ENCODE data around the gene STARD7. TPM values are rescaled to one million over a fixed set of nuclear protein-coding genes. Genes with fewer than 3 reads are reported as not detected.
A peak's percentile ranks its signal among the peaks of the same experiment; 100 is the strongest.

STARD7 gene
- total RNA-seq, 1 donor from 2014 or later: 158 TPM

DNA sequence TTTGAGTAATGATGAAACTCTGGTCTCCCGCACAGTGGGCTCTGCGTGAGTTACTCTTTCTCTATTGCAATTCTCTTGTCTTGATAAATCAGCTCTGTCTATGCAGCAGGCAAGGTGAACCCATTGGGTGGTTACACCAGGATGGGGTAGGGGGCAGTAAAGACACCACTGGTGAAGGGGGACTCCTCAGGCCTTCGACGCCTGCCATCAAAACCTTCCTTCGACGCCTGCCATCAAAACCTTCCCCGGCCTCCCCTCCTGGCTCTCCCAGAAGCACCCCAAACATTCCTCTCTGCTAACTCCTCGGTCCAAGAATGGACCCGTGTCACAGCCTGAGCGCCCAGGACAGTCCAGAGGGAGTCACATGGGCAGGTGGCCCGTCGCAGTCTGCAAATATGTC lies 4.8 kb upstream of the STARD7 start:
- H3K9me3 Mint-ChIP-seq: no peaks in the 10 kb centered on the region
- POLR2A ChIA-PET: interaction anchor here (0.7 to 1.0 kb wide), 3 partner anchors 12 to 51 kb away, joined by 3 to 8 read pairs (median 3); no protein-coding TSS in a partner anchor
- no peaks in the 10 kb centered on the region for H3K27me3 Mint-ChIP-seq
- DNase-seq (no peak), ATAC-seq (ENCODE audit: low read depth) (no peak)
- no peak overlapping the region for H3K4me3 Mint-ChIP-seq
- no peaks in the 10 kb centered on the region for H3K36me3 Mint-ChIP-seq (ENCODE audit: low read depth)
- H3K27ac Mint-ChIP-seq: no peak overlapping the region
- intact Hi-C loops (cut with micrococcal nuclease): no loop called here
- TF ChIP-seq, protein P1, sequence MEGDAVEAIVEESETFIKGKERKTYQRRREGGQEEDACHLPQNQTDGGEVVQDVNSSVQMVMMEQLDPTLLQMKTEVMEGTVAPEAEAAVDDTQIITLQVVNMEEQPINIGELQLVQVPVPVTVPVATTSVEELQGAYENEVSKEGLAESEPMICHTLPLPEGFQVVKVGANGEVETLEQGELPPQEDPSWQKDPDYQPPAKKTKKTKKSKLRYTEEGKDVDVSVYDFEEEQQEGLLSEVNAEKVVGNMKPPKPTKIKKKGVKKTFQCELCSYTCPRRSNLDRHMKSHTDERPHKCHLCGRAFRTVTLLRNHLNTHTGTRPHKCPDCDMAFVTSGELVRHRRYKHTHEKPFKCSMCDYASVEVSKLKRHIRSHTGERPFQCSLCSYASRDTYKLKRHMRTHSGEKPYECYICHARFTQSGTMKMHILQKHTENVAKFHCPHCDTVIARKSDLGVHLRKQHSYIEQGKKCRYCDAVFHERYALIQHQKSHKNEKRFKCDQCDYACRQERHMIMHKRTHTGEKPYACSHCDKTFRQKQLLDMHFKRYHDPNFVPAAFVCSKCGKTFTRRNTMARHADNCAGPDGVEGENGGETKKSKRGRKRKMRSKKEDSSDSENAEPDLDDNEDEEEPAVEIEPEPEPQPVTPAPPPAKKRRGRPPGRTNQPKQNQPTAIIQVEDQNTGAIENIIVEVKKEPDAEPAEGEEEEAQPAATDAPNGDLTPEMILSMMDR (IDR thresholded peaks at IDR 0.05): no peak
- H3K4me1 Mint-ChIP-seq: peaks cover 37% of the 10 kb centered on the region
- CTCF ChIA-PET: interaction anchor here (1.1 kb wide), 2 partner anchors 47 to 51 kb away, joined by 3 to 4 read pairs; no protein-coding TSS in a partner anchor

DNA sequence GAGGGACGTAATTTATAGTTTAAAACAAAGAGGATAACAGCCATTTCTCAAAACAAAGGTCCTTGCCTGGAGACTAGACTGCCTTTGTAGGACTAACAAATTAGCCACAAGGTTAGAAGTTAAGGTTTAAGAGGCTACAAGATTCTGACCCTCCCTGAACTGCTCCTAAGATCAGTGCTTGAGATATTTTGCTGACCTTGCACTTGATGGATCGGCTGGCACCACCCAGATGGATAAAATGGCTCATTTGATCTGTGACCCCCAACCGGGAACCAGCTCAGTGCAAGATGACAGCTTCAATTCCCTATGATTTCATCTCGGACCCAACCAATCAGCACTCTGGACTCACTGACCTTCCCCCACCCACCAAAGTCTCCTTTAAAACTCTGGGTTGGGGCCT lies 3.7 kb upstream of the STARD7 start:
- POLR2A ChIA-PET: interaction anchor here (1.0 kb wide), 1 partner anchor 53 kb away, joined by 3 read pairs; no protein-coding TSS in a partner anchor

DNA sequence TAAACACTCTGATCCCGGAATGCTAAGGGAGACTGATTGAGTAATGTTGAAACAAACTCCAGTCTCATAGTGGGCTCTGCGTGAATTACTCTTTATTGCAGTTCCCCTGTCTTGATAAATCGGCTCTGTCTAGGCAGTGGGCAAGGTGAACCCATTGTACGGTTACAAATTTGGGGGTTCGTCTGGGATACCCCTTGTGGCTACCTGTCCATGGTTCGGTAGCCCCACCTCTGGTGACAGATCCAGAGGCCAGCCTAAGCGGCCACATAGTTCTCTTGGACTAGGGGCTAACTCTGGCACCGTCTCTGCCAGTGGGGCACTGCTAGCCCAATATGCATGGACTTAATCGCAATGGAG lies 1.1 kb upstream of the STARD7 start:
- intact Hi-C loops (cut with micrococcal nuclease): loop anchor here (2.0 kb wide), 4 partner anchors 15 to 329 kb away; no protein-coding TSS in a partner anchor
- H3K4me1 Mint-ChIP-seq: peaks cover 64% of the 10 kb centered on the region
- DNase-seq: no peak
- H3K27me3 Mint-ChIP-seq: no peaks in the 10 kb centered on the region
- POLR2A ChIA-PET: interaction anchor here (1.5 to 3.6 kb wide), 14 partner anchors 8 to 318 kb away, joined by 5 to 63 read pairs (median 21); partner anchors contain the start of genes CIAO1, DUSP2 and TMEM127
- peak overlapping the region; percentile 65 for H3K27ac Mint-ChIP-seq
- H3K4me3 Mint-ChIP-seq: peak overlapping the region; percentile 92
- no peak for ATAC-seq (ENCODE audit: low read depth)
- H3K9me3 Mint-ChIP-seq: no peaks in the 10 kb centered on the region
- TF ChIP-seq, protein P1 (IDR thresholded peaks at IDR 0.05): no peak
- H3K36me3 Mint-ChIP-seq (ENCODE audit: low read depth): peaks cover 21% of the 10 kb centered on the region
- CTCF ChIA-PET: no interaction called here

More for the DNA sequence above, 3.7 kb upstream of the STARD7 start:
- Mint-ChIP-seq H3K9me3 (no peaks in the 10 kb centered on the region), H3K27ac (no peak overlapping the region), H3K36me3 (ENCODE audit: low read depth) (peaks cover 7% of the 10 kb centered on the region), H3K4me1 (peaks cover 42% of the 10 kb centered on the region), H3K27me3 (no peaks in the 10 kb centered on the region), H3K4me3 (no peak overlapping the region)
- intact Hi-C loops (cut with micrococcal nuclease): no loop called here
- CTCF ChIA-PET: no interaction called here
- DNase-seq (no peak), ATAC-seq (ENCODE audit: low read depth) (no peak)
- TF ChIP-seq, protein P1 (IDR thresholded peaks at IDR 0.05): no peak

DNA sequence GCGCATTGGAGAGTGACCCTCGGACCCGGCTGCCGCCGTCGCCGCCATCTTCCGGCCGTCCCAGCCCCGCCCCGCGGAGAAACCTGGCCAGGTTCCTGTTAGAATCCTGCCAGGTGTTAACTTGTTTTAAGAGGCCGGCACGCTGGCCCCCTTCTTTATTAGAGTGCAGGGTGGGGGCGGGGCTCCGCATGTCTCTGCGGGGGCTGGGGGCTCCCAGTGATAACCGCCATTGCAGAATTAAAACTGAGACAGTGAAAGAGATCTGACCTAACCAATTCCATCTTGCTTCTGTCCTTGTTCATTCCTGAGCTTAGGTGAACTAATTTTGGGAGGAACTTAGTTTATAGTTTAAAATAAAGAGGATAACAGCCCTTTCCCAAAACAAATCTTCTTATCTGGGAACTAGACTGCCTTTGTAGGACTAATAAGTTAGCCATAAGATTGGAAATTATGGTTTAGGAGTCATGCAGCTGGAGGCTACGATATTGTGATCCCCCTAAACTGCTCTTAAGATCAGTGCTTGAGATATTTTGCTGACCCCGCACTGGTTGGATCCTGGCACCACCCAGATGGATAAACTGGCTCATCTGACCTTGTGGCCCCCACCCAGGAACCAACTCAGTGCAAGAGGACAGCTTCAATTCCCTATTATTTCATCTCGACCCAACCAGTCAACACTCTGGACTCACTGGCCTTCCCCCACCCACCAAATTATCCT lies 543 bp upstream of the STARD7 start:
- Mint-ChIP-seq H3K9me3 (no peaks in the 10 kb centered on the region), H3K4me1 (peaks cover 69% of the 10 kb centered on the region), H3K27ac (peak overlapping the region; percentile 87), H3K27me3 (no peaks in the 10 kb centered on the region), H3K36me3 (ENCODE audit: low read depth) (peaks cover 23% of the 10 kb centered on the region), H3K4me3 (peak overlapping the region; percentile 92)
- TF ChIP-seq, protein P1 (IDR thresholded peaks at IDR 0.05): no peak
- POLR2A ChIA-PET: interaction anchor here (1.0 to 3.6 kb wide), 29 partner anchors 7 to 345 kb away, joined by 3 to 63 read pairs (median 11); partner anchors contain the start of genes ASTL, CIAO1, DUSP2 and NCAPH
- CTCF ChIA-PET: interaction anchor here (0.5 to 1.7 kb wide), 4 partner anchors 24 to 92 kb away, joined by 3 to 10 read pairs (median 4); no protein-coding TSS in a partner anchor
- ATAC-seq (ENCODE audit: low read depth) (no peak), DNase-seq (no peak)
- intact Hi-C loops (cut with micrococcal nuclease): loop anchor here (2.0 kb wide), 4 partner anchors 16 to 330 kb away; no protein-coding TSS in a partner anchor

DNA sequence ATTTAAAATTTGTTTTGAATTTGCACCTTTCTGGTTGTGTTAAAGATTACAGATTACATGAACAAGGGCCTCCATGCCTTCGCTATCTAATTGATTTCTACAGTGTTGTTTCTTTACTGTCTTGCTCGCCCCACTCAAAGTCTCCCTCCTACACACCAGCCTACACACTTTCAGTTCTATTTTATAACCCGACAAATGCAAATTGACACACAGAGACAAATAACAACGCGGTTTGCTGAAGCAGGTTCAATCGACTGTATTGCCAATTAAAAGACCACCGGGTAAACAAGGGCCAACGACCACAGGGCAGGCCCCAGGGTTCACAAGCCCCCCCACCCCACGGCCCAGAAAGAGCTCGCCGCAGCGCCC lies 869 bp downstream of the STARD7 start:
- peak overlapping the region; percentile 91 for H3K27ac Mint-ChIP-seq
- peaks cover 28% of the 10 kb centered on the region for H3K36me3 Mint-ChIP-seq (ENCODE audit: low read depth)
- peaks cover 81% of the 10 kb centered on the region for H3K4me1 Mint-ChIP-seq
- TF ChIP-seq, protein P1 (IDR thresholded peaks at IDR 0.05): no peak
- H3K9me3 Mint-ChIP-seq: no peaks in the 10 kb centered on the region
- H3K4me3 Mint-ChIP-seq: peak overlapping the region; percentile 92
- H3K27me3 Mint-ChIP-seq: no peaks in the 10 kb centered on the region
- peak; percentile 7 for ATAC-seq (ENCODE audit: low read depth)
- ChIA-PET POLR2A (interaction anchor here (0.6 to 3.6 kb wide), 33 partner anchors 8 to 433 kb away, joined by 3 to 63 read pairs (median 10); partner anchors contain the start of genes ASTL, CIAO1, DUSP2 and NCAPH), CTCF (interaction anchor here (0.9 to 1.7 kb wide), 5 partner anchors 26 to 69 kb away, joined by 3 to 10 read pairs (median 4); partner anchors contain the start of gene ASTL)
- DNase-seq: no peak
- intact Hi-C loops (cut with micrococcal nuclease): loop anchor here (1.0 to 2.0 kb wide), 8 partner anchors 8 to 331 kb away; partner anchors contain the start of gene CIAO1

Data from activated B cell treated with CpG ODN at 0.5 μM for 24 hours (primary cell).